Measurements from ENCODE around the gene CDK2AP2.

The CDK2AP2 gene

DNA sequence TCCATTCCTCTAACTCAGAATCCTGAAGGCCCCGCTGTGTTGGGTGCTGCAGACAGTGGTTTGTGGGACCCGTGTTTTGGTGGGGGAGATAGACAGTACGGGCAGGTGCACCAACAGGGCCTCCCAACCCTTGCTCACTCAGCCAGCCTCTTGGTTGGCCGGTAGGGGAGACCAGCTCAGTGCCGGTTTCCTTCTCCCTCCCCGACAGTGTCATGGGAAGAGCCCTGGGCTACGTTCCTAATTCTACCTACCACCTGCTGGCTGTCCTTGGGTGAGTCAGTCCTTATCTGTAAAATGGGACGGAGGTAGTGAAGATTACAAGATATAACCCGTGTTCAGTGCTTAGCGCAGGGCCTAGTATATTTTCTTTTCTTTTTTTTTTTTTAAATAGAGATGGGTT lies 44.8 kb downstream of the CDK2AP2 start:
- no peak overlapping the region for H3K9ac ChIP-seq (ENCODE audit: low read length)

GRCh38 chr11:67458266-67458665 lies 49.7 kb downstream of the CDK2AP2 start:
- Histone ChIP-seq H3F3A (ENCODE audit: insufficient read depth) (peaks cover 37% of the 10 kb centered on the region), H3K9me3 (ENCODE audit: insufficient read depth, low read length) (no peaks in the 10 kb centered on the region), H3K4me2 (ENCODE audit: low read depth, low read length, poor library complexity, severe bottlenecking) (no peak overlapping the region), H3K79me2 (ENCODE audit: insufficient read depth, low read length) (no peaks in the 10 kb centered on the region), H3K27me3 (ENCODE audit: low read length) (no peaks in the 10 kb centered on the region), H3K9me2 (replicated peaks; ENCODE audit: insufficient read depth, low read length) (no peaks in the 10 kb centered on the region), H3K27ac (ENCODE audit: low read depth, low read length) (peak overlapping the region; percentile 99), H2AFZ (ENCODE audit: low read depth, low read length, severe bottlenecking) (no peak overlapping the region), H3K36me3 (ENCODE audit: low read length) (no peaks in the 10 kb centered on the region), H3K4me3 (ENCODE audit: insufficient read depth, low read length, poor library complexity, severe bottlenecking) (no peak overlapping the region), H3K9ac (ENCODE audit: low read length) (peak overlapping the region; percentile 54; the same call in 1 of the 2 replicates), H4K20me1 (ENCODE audit: low read depth, low read length) (no peaks in the 10 kb centered on the region)
- TF ChIP-seq EZH2phosphoT487 (conservative IDR thresholded peaks at IDR 0.05; ENCODE audit: low read length) = no peak
- TF ChIP-seq, protein P1, sequence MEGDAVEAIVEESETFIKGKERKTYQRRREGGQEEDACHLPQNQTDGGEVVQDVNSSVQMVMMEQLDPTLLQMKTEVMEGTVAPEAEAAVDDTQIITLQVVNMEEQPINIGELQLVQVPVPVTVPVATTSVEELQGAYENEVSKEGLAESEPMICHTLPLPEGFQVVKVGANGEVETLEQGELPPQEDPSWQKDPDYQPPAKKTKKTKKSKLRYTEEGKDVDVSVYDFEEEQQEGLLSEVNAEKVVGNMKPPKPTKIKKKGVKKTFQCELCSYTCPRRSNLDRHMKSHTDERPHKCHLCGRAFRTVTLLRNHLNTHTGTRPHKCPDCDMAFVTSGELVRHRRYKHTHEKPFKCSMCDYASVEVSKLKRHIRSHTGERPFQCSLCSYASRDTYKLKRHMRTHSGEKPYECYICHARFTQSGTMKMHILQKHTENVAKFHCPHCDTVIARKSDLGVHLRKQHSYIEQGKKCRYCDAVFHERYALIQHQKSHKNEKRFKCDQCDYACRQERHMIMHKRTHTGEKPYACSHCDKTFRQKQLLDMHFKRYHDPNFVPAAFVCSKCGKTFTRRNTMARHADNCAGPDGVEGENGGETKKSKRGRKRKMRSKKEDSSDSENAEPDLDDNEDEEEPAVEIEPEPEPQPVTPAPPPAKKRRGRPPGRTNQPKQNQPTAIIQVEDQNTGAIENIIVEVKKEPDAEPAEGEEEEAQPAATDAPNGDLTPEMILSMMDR (IDR thresholded peaks at IDR 0.05; ENCODE audit: insufficient read depth, low read length, poor library complexity, severe bottlenecking) = no peak

More for the DNA sequence above, 44.8 kb downstream of the CDK2AP2 start:
- Histone ChIP-seq H3K9me3 (ENCODE audit: insufficient read depth, low read length) (no peaks in the 10 kb centered on the region), H2AFZ (ENCODE audit: low read depth, low read length, severe bottlenecking) (no peak overlapping the region), H3K27me3 (ENCODE audit: low read length) (no peaks in the 10 kb centered on the region), H4K20me1 (ENCODE audit: low read depth, low read length) (no peaks in the 10 kb centered on the region), H3K4me2 (ENCODE audit: low read depth, low read length, poor library complexity, severe bottlenecking) (no peak overlapping the region), H3K79me2 (ENCODE audit: insufficient read depth, low read length) (peaks cover 17% of the 10 kb centered on the region), H3K36me3 (ENCODE audit: low read length) (no peaks in the 10 kb centered on the region), H3K4me3 (ENCODE audit: insufficient read depth, low read length, poor library complexity, severe bottlenecking) (no peak overlapping the region), H3K27ac (ENCODE audit: low read depth, low read length) (peak overlapping the region; percentile 75), H3F3A (ENCODE audit: insufficient read depth) (peaks cover 73% of the 10 kb centered on the region), H3K9me2 (replicated peaks; ENCODE audit: insufficient read depth, low read length) (no peaks in the 10 kb centered on the region)
- TF ChIP-seq EZH2phosphoT487 (conservative IDR thresholded peaks at IDR 0.05; ENCODE audit: low read length) = no peak
- TF ChIP-seq, protein P1 (IDR thresholded peaks at IDR 0.05; ENCODE audit: insufficient read depth, low read length, poor library complexity, severe bottlenecking) = no peak

DNA sequence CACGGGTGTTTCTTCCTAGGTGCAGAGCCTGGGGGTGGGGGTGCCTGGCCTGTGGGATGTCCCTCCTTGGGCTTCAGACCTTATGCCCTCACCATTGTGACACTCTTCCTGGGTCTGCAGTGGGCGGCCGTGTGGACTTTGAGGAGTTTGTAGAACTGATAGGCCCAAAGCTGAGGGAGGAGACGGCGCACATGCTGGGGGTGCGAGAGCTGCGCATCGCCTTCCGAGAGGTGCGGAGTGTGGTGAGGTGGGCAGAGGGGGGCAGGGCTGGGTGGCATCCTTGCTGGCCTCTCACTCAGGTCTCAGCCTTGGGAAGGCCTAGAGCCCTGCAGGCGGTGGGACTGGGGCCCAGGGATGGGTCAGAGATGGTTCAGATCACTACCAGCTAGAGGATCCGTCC lies 50.5 kb downstream of the CDK2AP2 start:
- H3K9me2 ChIP-seq (replicated peaks; ENCODE audit: insufficient read depth, low read length) = no peaks in the 10 kb centered on the region
- no peak overlapping the region for H3K4me2 ChIP-seq (ENCODE audit: low read depth, low read length, poor library complexity, severe bottlenecking)
- H3K79me2 ChIP-seq (ENCODE audit: insufficient read depth, low read length) = no peaks in the 10 kb centered on the region
- H3K27me3 ChIP-seq (ENCODE audit: low read length) = no peaks in the 10 kb centered on the region
- no peak overlapping the region for H2AFZ ChIP-seq (ENCODE audit: low read depth, low read length, severe bottlenecking)
- H3K36me3 ChIP-seq (ENCODE audit: low read length) = no peaks in the 10 kb centered on the region
- H3K9me3 ChIP-seq (ENCODE audit: insufficient read depth, low read length) = no peaks in the 10 kb centered on the region
- H3K9ac ChIP-seq (ENCODE audit: low read length) = no peak overlapping the region
- peaks cover 35% of the 10 kb centered on the region for H3F3A ChIP-seq (ENCODE audit: insufficient read depth)
- no peak for TF ChIP-seq EZH2phosphoT487 (conservative IDR thresholded peaks at IDR 0.05; ENCODE audit: low read length)
- TF ChIP-seq, protein P1 (IDR thresholded peaks at IDR 0.05; ENCODE audit: insufficient read depth, low read length, poor library complexity, severe bottlenecking) = no peak
- H3K4me3 ChIP-seq (ENCODE audit: insufficient read depth, low read length, poor library complexity, severe bottlenecking) = no peak overlapping the region
- no peak overlapping the region for H3K27ac ChIP-seq (ENCODE audit: low read depth, low read length)
- no peaks in the 10 kb centered on the region for H4K20me1 ChIP-seq (ENCODE audit: low read depth, low read length)
